GM04504 (cell line): Measurements from ENCODE around the gene OBI1.

Experiments
- DNase-seq: peaks from one replicate; pipeline ENCODE4 v3.0.0-alpha.2; 2012; ENCODE audit warnings: low read depth

OBI1 gene

DNA sequence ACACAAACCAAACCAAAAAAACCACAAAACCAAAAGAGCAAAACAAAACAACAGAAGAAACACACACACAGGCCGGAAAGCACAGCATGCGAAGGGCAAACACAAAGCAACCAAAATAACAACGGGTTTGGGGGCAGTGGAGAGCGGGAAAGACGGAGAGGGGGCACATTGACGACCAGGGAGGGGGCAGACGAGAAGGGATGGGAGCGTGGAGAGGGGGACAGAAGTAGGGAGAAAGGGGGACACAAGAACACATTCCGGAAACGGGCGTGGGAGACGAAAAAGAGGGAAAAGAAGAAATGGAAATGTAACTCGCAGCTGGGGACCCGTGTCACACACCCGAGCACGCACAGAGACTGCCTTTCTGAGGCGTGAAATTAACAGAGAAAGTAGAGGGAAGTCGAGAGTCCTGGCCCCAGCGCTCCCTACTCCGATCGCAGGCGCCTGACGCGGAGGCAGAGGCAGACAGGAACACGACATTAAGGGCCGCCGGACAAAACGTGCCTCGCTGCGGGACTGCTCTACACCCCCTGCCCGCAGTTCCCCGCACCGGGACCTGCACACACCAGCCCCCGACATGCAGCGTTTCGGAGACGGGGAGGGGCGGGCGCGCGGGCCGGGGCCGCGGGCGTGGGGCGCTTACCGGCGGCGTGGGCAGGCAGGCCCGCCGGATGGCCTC is 56.3 kb downstream of the OBI1 start:
- DNase-seq, result no peak

- DNase-seq, result no peak
Measured at GRCh38 chr13:78601874-78602560, 56.9 kb downstream of the OBI1 start.

GRCh38 chr13:78601124-78601873 is 57.7 kb downstream of the OBI1 start:
- DNase-seq, result no peak

GRCh38 chr13:78600280-78600883 is 58.6 kb downstream of the OBI1 start:
- DNase-seq, result no peak

DNA sequence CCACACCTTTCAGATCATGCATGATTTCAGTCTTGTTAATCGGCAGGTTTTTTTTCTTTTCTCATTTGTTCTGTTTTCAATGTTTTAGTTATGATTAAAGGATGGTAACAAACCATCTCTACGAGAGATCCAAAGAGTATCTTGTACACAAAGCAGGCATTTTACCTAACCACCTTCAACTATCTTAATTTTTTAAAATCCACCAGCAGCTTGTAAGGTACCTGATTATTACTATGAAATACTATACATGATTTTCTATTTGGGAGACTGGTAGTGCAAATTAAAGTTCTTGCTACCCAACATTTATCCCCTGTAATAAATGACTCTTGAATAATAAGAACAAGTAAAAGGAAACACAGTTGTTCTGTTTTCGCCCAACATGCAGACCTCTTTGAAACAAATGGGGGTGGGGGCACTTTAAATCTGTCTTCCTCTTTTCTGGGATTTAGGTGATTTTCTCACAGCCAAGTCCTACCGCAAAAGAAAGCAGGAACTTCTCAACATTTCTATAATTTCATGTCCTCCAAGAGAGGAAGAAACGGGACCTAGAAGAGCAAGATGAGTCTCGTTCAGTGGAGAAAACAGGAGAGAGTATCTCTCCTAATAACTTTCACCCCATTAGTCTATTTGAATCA is 59.2 kb downstream of the OBI1 start:
- no peak for DNase-seq

DNA sequence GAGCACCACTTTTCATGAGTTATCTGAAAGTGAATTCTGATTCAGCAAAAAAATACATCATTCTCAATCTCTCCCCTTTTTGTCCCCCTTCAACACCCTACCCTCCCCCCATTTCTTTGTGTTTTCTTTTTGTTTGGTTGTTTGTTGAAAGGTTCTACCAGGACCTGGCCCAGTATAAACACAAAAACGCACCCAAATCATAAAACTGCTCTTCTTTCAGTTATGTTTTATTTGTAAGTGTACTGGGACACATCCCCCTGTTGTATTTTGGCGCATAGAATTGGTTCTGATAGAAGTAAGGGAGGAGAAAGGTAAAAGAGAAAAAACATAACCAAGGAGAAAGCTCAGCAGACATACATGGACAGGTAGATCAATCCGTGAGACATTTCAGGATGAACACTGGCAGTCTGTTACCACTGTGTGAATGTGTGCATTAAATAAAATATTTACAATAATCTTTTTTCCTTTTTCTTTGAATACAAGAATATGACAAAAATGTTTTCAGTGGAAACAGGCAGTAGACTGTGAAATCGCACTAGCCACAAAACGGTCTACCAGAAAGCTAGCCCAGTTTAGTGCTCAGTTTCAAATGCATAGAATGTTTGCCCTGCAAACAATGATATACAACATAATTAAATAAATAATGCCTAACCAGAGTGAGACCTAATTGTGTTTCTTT is 59.9 kb downstream of the OBI1 start:
- DNase-seq, result no peak

GRCh38 chr13:78598116-78598781 is 60.7 kb downstream of the OBI1 start:
- DNase-seq, result no peak

DNA sequence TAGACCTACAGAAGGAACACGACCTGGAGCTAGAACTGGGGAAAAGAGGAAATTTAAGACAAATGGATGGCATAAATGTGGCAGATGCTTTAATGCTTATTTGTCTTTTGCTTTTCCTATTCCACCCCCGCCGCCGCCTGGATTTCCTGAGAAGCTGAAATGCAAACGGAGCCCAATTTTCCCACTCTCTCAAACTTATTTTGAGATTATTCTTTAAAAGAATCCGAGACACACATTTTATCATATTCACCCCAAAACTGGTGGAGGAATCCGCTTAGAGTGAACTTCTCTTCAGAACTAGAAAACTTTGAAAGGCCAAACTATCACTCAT is 61.4 kb downstream of the OBI1 start:
- no peak for DNase-seq

DNA sequence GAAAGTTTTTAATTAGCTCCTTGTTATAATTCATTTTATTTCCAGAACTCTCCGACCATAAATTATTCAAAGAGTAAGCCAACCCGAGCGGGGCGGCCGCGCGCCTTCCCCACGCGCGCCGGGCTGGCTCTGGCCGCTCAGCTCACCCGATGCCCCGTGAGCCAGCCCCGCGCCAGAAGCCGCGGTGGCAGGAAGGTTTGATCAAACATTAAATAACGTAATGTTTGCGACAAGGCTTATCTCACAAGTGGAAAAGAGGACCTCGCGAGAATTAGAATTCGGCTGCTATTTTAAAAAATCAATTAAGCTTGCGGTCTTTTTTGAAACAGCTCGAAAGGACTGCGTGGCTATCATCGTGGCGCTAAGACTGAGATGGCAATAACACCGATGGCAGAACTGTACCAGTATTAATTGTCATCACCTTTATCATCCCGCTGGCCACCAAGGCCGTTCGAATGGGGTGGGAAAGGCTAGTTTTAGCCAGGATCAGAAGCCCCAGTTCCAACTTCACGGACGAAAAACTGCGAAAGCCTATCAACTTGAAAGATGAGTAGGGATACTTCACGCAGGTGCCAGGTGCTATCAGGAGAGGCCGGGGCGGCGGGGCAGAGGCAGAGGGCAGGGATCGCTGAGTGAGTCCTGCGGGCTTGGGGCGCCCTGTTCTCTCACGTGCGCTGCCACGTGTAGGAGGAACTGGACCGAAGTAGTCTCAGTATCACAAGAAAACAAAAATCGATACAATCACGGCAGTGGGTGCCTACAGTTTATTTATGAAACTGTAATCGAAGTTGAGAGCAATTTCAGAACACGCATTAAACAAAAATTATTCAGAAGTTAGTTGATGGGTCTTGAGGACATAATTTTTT is 62.0 kb downstream of the OBI1 start:
- DNase-seq, result no peak

- no peak for DNase-seq
Measured at GRCh38 chr13:78596399-78596735, 62.6 kb downstream of the OBI1 start.

DNA sequence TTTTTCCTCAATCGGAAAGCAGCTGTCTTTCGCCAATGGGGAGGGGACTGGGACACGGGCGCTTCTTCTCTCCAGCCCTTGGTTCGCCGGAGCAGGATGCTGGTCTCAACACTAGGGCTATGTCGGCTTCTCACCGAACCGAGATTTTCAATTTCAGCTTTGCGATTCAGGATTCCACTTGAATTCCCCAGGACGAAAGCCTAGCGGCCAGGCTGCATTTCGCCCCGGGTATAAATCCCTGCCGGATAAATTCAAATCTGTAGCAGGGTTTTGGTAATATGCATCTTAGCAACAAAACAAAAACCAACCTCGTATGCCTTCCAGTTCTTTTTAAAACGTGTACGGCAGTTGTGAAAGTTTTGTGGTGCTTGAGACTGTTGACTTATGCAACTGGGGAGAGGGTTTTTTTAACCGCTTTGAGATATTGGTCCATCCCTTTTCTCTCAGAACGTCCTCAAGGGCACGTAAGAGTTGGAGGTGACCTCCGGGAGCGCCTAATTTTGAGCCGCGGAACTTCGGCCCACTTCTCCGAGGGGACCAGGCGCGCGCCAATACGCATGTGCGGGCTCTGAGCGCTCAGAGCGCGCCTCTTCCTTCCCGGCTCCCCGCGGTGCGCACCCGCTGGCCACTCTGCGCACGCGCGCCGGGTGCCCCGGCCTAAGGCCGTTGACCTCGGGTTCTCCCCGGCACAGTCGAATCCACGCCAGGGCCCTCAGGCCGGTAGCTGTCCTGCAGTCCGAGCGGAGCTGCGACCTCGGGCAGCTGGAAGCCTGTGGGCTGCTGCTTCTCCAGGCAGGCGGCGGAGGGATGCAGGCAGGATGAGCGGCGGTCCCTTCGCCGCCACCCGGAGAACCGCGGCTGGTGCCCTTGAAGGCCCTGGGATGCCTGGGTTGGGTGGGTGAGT is 63.2 kb downstream of the OBI1 start:
- DNase-seq, result no peak

DNA sequence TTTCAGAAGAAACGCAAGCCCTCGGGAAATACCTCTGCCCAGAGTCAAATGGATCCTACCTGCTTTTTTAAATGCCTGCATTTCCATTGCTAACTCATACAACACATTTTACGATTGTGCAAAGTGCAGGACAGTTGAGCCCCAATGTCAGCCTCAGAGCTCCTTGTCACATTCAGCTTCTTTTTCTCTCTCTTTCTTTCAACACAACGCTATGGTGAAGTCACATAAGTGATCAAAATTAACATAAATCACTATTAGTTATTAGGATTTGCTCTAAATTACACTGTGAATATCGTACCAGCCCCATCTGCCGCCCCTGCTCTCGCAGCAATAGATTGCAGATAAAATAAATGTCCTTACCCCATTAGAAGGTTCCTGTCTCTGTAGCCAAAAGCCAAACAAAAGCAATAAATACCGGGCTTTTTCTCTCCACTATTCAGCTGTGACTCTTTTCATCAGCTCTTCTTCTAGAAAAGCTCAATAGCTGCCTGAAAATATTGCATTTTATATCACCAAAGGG is 64.4 kb downstream of the OBI1 start:
- no peak for DNase-seq

DNA sequence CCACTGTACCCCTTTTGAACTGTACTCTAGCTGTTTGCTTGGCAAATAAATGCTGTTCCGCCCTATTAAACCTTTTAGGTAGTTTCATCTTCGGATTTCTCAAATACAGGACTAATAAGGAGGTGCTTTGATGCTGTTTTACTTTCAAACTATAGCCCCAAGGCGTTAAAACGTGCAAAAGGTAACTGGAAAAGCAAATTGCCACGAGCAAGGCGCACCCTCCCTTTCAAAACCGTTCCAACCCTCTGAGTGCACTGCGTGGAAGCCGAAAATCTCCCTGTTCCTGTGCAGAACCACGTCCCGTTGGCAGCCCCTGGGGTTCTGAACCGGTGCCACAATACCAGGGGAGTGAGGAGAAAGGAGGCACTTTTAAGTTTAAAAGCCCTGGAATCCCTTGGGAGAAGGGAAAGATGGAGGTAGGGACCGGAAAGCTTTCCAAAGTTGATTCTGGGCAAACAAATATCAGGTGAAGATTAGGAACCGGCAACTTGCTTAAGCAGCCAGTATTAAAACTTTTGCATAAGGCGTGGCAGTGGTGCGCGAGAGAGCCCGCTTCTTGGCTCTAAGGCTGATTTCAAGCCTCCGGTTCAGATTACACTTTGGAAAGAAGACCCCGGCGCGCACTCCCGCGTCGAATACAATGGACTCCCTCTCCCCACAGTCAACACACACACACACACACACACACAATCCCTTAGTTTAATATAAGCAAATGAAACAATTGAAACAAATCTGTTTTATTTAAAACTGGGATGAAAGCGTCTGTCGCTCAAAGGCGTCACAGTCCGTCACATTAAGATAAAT is 65.1 kb downstream of the OBI1 start:
- DNase-seq, result no peak

DNA sequence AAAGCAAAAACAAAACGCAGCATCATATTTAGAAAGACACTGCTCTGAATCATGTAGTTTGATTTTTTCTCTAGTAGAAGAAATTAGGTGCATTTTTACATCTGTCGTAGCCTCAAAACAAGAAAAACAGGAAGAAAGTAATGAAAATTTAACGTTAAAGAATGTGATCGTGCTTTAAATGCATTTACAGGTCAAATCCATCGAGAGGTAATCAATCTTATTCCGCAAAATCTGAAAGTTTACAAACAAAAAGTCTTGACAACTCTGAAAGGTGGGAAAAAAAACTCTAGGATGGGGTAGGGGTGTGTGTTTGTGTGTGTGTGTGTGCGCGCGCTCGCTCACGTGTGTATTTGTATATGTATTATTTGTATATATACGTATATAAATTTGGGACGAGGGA is 65.8 kb downstream of the OBI1 start:
- no peak for DNase-seq

- no peak for DNase-seq
Measured at GRCh38 chr13:78592584-78592983, 66.4 kb downstream of the OBI1 start.

GRCh38 chr13:78589206-78589605 is 69.7 kb downstream of the OBI1 start:
- DNase-seq, result no peak

GRCh38 chr13:78587395-78587794 is 71.6 kb downstream of the OBI1 start:
- no peak for DNase-seq

DNA sequence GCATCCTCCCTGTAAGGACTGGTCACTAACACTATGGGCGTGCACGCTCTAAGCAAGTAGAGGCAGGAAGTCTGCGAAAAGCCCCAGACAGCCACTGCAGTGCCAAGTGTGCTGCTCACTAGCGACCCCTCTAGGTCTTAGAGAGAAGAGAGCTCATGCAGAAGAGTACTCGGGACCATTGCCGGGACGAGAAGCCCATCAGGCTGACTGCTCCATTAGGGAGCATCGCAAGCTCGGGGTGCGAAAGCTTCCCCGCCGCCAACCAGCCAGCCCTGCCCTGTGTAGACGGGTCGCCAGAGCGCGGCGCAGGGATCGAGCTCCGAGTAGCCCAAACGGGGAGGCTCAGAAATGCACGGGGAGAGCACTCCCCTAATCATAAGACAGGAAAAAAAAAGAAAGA is 72.2 kb downstream of the OBI1 start:
- DNase-seq, result no peak
